Adrenal gland (tissue), 5 donors: ENCODE results near the gene KCNA2.

Experiments
- CTCF ChIP-seq, 6 experiments: fragments of 450-650 bp in 4 of 6; fragments of 200-600 bp in 2 of 6; sonication (generic) in 1 of 6; IDR thresholded peaks; 1 replicate in 5 of 6; 2 replicates in 1 of 6; pipeline versions ENCODE4 v1.5.1 to v1.8.0; 2016 to 2021; ENCODE audit warnings: antibody characterized with exemption in 6 of 6, mild to moderate bottlenecking in 2 of 6, moderate library complexity in 1 of 6
- POLR2A ChIP-seq, 2 donors: fragments of 450-650 bp; IDR thresholded peaks; one replicate each; pipeline ENCODE4 v1.6.1; 2017; ENCODE audit warnings: antibody characterized with exemption in 2 of 2, mild to moderate bottlenecking in 2 of 2, moderate library complexity in 1 of 2
- donor health status: DM: no; HTN: no; CAD: no.

GRCh38 chr1:110595353-110595710 lies 10.8 kb downstream of the KCNA2 start:
- TF ChIP-seq CTCF (IDR thresholded peaks at IDR 0.05) (no peak), POLR2A (IDR thresholded peaks at IDR 0.05) (no peak)
